Measurements from ENCODE around the gene UBE2R2.
"Not testable (repeated sequence)": the region's sequence is repeated elsewhere in the genome, so short reads cannot be mapped to it uniquely, and the experiment has no call there.

Gene UBE2R2

DNA sequence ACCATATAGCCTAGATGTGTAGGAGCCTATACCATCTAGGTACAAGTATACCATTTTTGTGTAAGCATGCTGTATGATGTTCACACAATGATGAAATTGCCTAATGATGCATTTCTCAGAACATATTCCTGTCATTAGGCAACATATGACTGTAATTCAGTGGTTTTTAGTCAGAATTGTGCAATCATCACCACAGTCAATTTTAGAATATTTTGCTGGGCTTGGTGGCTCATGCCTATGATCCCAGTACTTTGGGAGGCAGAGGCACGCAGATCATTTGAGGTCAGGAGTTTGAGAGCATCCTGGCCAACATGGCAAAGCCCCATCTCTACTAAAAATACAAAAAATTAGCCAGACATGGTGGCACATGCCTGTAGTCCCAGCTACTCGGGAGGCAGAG lies 19.3 kb downstream of the UBE2R2 start:
- in situ Hi-C loops (cut with MboI; ENCODE audit: low sequenced_read_pairs) = not testable (repeated sequence)

DNA sequence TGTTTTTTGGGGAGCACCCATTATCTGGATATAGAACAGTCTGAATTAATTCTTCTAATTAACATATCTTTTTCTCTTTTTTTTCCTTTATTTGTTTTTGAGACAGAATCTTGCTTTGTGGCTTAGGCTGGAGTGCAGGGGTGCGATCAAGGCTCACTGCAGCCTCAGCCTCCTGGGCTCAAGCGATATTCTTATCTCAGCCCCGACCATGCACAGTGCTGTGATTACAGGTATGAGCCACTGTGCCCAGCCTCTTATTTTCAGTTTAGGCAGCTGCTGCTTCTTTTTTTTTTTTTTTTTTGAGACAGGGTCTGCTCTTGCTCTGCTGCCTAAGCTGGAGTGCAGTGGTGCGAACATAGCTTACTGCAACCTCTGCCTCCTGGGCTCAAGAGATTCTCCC lies 20.2 kb downstream of the UBE2R2 start:
- in situ Hi-C loops (cut with MboI; ENCODE audit: low sequenced_read_pairs) = no loop called here

DNA sequence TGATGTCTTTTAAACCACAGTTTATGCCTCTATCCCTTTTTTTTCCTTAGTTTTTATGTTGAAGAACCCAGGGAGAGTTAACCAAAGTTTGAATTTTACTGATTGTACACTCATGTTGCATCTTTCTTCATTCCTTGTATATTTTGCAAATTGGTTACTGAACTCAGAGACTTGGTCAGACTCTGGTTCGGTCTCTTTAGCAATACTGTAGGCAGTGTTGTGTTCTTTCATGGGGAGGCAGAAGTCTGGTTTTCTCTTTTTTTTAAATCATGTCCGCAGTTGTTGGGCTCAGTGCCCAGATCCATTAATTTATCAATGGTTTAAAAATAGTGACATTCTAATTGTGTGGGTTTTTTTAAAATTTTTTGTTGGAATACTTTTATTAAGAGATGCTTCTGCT lies 23.4 kb downstream of the UBE2R2 start:
- in situ Hi-C loops (cut with MboI; ENCODE audit: low sequenced_read_pairs) = no loop called here

DNA sequence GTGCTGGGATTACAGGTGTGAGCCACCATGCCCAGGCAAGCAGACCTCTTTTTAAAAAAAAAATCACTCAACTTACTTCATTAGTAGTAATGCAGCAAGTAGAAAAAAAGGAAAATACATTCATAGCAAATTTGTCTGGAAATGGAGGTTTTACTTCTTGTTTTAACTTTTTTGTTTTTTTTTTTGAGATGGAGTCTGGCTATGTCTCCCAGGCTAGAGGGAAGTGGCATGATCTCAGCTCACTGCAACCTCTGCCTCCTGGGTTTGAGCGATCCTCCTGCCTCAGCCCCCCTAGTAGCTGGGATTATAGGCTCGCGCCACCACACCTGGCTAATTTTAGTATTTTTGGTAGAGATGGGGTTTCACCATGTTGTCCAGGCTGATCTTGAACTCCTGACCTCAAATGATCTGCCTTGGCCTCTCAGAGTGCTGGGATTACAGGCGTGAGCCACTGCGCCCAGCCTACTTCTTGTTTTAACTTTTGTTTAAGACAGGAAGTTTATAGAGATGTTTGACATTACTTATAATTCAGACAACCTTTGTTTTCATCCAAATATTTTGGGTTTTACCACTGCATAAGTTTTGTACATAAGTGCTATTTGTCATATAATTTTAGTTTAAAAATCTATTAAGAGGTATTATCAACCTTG lies 26.5 kb downstream of the UBE2R2 start:
- in situ Hi-C loops (cut with MboI; ENCODE audit: low sequenced_read_pairs) = no loop called here

DNA sequence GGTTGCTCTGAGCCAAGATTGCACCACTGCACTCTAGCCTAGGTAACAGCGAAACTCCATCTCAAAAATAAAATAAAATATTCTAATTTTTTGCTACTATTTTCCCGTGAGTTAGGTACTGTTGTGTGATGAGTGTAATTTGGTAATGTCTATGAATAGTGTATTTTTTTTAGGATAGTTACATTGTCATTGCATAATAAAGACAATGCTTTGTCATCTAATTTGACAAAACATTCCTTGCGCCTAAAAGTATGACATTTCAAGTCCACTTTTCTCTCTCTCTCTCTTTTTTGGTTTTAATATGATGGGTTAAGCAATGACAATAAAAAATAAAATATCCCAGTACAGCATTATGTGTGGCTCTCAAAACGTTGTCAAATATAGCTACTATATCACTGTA lies 29.3 kb downstream of the UBE2R2 start:
- in situ Hi-C loops (cut with MboI; ENCODE audit: low sequenced_read_pairs) = no loop called here

DNA sequence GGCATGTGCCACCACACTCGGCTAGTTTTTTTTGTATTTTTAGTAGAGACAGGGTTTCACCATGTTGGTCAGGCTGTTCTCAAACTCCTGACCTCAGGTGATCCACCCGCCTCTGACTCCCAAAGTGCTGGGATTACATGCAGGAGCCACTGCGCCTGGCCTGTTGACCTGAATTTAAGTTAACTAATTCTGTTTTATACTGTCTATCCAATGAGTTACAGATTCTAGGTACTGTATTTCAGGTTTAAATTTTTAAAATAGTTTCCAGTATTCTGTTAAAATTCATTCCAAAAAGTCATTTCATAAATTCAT lies 30.9 kb downstream of the UBE2R2 start:
- in situ Hi-C loops (cut with MboI; ENCODE audit: low sequenced_read_pairs) = not testable (repeated sequence)

DNA sequence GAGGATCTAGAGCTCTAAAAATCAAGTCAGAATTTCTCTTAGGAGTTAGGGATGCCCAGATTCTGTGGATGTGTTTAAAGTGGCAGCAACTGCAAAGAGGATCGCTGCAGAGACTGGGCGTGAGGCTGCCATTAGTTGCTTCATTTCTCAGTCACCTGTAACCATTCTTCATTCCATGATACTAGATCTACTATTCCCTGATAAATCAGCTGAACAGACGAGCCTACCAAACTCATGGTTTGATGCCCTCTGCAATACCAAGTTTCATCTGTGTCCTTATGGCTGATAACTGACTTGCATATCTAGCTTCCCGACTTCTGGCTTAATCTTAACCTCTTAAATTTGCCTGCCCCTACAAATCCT lies 33.3 kb downstream of the UBE2R2 start:
- in situ Hi-C loops (cut with MboI; ENCODE audit: low sequenced_read_pairs) = no loop called here

DNA sequence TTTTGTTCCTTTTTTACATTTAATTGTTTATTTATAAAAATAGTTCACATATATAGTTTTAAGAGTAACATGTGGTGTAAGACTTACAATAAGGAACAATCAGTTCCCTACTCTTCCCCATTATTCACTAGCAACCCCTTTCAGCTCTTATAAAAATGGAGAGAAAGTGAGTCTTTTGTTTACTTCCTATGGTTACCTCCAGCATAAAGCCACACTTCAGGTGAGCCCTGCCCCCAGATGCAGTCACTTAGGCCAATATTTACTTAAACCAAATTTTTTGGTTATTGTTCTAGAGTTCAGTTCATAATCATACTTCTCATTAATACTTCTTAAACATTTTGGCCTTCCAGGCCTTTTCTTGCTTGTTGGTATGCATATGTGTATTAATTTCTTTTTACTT lies 33.7 kb downstream of the UBE2R2 start:
- in situ Hi-C loops (cut with MboI; ENCODE audit: low sequenced_read_pairs) = no loop called here

DNA sequence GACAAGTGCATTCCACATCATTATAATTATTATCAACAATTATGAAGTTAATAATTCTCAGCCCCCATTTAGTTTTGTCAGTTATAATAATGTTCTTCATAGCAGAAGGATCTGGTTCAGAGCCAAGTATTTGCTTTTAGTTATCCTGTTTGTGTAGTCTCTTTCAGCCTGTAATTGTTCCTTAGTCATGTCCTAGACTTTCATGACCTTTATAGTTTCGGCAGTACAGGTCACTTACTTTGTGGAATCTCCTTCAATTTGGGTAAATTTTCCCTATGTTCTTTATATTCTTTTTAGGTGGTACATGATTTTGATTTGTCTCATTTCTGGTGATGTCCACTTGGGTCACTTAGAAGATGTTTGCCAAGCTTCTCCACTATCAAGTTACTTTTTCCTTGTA lies 34.3 kb downstream of the UBE2R2 start:
- in situ Hi-C loops (cut with MboI; ENCODE audit: low sequenced_read_pairs) = no loop called here

DNA sequence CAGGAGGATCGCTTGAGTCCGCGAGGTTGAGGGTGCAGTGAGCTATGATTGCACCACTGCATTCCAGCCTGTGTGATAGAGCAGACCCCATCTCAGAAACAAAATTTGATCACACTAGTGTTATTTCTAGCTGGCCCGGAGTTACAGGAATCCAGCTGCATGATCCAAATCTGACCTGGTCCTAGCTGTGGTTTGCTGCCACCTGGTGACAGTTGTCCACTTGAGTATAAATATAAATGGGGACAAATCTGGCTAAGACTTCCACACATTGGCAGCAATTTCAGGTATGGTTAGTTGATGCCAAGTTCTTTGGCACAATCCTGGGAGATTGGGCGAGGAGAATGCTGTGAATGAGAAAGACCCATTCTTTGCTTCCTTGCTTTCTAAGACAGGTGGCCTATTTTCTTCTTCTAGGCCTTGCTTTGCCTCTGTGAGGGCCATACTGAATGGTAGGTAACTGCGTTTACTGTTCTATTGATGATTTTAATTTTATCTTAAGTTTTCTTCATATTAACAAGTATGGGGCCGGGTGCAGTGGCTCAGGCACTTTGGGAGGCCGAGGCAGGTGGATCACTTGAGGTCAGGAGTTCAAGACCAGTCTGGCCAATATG lies 35.4 kb downstream of the UBE2R2 start:
- in situ Hi-C loops (cut with MboI; ENCODE audit: low sequenced_read_pairs) = no loop called here

DNA sequence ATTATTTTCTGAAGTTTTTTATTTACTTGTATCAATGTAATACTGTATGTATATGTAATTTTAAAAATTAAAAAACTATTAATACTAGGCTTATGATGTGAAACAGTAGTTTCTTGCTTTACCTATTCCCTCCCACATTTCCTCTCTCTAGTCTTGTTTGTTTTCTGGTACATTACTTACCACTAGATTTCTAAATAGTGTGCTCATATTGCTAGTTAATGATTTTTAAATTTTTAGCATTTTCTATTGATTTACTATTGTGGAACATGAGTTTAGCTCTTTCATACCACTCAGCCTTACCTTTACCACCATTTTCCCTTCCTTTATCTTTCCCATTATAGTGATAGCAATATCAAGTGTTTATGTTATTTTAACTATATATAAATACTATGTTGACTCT lies 39.3 kb downstream of the UBE2R2 start:
- in situ Hi-C loops (cut with MboI; ENCODE audit: low sequenced_read_pairs) = no loop called here

DNA sequence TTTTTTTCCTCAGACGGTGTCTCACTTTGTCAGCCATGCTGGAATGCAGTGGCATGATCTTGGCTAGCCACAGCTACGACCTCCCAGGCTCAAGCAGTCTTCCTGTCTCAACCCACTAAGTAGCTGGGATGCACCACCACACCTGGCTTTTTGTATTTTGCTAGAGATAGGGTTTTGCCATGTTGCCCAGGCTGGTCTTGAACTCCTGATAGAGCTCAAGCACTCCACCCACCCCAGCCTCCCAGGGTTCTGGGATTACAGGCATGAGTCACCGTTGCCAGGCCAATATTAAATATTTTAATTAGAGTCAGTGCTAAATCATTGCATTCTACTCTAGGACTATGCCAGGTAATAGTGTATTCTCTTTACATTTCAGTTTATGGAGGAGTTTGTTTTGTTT lies 41.5 kb downstream of the UBE2R2 start:
- in situ Hi-C loops (cut with MboI; ENCODE audit: low sequenced_read_pairs) = no loop called here

DNA sequence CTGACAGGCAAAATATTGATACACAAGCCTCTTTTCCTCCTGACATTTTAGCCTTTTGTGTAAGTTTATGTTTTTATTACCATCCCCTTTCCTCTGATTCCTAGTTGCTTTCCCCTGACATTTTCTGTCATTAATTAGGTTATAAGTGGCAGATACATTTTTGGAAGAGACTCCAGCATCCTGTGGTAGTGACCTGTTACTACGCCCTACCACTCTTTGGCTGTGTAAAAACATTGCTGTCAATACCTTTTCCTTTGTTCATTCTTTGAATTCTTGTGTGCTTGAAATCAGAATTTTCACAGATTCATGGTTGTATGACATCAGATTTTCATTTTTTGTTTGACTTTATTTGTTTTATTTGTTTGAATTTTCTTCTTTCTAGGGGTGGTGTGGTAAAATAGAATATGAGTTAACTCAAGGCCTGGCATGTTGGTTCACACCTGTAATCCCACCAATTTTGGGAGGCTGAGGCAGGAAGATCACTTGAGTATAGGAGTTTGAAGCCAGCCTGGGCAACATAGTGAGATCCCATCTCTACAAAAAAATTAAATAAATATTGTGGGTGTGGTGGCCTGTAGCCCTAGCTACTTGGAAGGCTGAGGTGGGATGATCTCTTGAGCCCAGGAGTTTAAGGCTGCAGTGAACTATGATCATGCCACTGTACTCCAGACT lies 43.4 kb downstream of the UBE2R2 start:
- in situ Hi-C loops (cut with MboI; ENCODE audit: low sequenced_read_pairs) = no loop called here

DNA sequence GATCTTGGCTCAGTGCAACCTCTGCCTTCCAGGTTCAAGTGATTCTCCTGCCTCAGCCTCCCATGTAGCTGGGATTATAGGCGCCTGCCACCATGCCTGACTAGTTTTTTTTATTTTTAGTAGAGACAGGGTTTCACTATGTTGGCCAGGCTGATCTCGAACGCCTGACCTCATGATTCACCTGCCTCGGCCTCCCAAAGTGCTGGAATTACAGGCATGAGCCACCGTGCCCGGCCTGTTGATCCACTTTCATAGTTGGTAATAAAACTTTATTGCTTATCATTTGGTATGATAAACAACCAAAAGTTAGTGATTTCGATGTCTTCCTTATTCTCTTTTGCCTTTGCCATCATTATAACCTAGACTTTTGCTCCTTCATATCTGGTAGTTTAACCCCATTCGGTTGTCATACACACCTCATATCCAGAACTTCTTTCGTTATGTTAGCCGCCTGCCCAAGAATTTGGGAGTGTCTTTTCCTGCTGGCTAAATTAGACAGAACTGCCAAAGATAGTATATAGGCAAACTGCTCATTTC lies 45.0 kb downstream of the UBE2R2 start:
- in situ Hi-C loops (cut with MboI; ENCODE audit: low sequenced_read_pairs) = no loop called here

DNA sequence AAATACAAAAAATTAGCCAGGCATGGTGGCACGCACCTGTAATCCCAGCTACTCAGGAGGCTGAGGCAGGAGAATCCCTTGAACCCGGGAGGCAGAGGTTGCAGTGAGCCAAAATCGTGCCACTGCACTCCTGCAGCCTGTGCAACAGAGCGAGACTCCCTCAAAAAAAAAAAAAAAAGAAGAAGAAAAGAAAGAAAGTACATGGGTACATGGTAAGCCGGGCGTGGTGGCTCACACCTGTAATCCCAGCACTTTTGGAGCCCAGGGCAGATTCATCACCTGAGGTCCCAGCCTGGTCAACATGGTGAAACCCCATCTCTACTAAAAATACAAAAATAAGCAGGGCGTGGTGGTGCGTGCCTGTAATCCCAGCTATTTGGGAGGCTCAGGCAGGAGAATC lies 46.1 kb downstream of the UBE2R2 start:
- in situ Hi-C loops (cut with MboI; ENCODE audit: low sequenced_read_pairs) = not testable (repeated sequence)

DNA sequence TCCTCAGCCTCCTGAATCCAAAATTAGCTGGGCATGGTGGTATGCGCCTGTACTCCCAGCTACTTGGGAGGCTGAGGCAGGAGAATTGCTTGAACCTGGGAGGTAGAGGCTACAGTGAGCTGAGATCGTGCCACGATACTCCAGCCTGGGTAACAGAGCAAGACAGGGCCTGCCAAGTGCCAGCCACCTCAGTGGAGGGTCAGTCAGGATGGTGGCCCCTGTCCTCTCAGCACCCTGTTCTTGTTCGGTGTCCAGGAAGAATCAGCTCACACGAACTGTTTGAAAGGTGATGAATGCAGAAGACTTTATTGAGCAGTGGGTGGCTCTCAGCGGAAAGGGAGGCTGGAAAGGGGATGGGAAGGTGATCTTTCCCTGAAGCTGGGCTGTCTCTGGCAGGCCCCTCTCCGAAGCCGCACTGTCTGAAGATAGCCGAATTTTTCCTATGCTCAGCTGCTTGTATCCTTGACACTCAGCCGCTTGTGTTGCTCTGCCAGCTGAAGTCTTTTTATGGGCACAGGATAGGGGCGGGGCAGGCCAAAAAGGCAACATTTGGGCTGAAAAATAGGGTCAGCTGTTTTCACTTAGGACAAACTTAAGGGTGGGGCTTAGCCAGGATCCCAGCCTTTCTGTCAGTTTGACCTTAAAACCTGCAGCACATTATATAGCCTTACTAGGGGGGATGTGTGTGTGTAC lies 50.9 kb downstream of the UBE2R2 start:
- in situ Hi-C loops (cut with MboI; ENCODE audit: low sequenced_read_pairs) = no loop called here

DNA sequence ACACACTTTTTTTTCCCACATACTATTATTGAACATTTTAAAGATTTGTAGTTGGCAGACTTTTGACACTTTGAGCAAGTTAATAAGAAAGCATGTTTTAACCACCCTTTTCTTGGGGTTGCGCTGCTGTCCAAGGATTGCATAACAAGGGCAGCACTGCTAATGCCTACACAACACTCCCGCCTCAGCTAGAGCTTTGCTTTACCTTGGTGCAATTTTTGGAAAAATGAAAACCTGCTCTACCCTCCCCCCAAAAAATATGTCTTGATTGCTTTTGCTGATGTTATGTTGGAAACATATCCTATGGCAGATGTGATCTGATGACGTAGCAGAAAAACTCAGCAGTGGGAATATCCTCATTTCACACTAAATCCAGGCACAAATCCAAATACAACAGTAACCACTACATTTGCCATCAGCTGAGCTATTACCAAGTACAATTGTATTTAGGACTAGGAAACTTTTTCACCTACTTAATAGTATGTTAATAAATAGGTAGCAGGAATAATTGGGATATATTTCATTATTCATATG lies 51.5 kb downstream of the UBE2R2 start:
- in situ Hi-C loops (cut with MboI; ENCODE audit: low sequenced_read_pairs) = no loop called here

DNA sequence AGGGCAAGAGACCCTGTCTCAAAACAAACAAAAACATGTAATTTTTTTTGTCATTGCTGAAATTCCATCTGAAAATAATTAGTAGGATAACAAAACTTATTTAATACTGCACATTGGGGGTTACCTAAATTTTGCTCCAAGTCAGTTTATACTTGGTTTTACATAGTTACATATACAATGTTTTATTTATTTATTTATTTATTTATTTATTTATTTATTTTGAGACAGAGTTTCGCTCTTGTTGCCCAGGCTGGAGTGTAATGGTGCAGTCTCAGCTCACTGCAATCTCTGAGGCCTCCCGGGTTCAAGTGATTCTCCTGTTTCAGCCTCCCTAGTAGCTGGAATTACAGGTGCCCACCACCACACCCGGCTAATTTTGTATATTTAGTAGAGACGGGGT lies 52.3 kb downstream of the UBE2R2 start:
- in situ Hi-C loops (cut with MboI; ENCODE audit: low sequenced_read_pairs) = not testable (repeated sequence)

DNA sequence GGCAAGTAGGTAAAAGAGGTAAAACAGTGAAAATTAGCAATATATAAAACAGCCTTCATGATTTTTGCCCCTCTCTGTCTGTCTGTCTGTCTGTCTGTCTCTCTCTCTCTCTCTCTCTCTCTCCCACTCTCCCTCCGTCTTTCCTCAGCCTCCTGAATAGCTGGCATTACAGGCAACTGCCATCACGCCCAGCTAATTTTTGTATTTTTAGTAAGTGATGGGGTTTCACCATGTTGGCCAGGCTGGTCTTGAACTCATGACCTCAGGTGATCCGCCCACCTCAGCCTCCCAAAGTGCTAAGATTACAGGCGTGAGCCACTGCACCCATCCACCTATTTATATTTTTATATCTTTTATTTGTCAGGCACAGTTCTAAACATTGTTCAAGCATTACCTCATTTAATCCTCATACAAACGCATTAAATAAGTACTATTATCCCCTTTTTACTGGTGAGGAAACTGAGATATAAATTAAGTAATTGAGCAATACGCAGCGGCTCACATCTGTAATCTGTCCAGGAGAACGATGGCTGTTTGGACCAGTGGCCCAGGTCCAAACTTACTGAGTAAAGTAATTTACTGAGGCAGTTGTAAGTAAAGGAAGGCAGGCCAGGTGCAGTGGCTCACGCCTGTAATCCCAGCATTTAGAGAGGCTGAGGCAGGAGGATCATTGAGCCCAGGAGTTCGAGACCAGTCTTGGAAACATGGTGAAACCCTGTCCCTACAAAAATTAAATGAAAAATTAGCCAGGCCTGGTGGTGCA lies 60.9 kb downstream of the UBE2R2 start:
- in situ Hi-C loops (cut with MboI; ENCODE audit: low sequenced_read_pairs) = no loop called here

DNA sequence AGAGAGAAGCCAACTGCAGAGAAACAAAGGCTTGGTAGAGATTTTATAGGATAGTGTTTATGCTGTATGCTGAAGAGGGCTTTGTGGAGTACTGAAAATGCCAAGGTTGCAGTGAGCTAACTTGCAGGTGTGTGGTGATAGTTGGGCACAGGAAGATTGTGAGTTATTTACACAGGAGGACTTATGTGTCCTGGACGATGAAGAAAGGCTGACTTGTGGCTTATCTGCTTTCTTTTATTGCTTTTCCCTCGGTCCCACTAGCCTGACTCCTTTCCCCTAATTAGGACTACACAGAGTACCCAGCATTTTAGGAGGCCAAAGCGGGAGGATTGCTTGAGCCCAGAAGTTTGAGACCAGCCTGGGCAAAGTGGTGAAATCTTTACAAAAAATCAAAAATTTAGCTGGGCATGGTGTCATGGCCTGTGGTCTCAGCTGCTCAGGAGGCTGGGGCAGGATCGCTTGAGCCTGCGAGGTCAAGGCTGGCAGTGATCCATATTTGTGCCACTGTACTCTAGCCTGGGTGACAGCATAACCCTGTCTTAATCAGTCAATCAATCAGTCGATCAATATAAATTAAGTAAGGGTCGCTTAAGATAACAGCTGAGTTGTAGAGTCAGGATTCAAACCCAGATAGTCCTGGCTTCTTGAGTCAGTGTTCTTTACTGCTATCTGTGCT lies 61.9 kb downstream of the UBE2R2 start:
- in situ Hi-C loops (cut with MboI; ENCODE audit: low sequenced_read_pairs) = no loop called here
